ENCODE results near the gene DAB2IP. TPM values are rescaled to one million over a fixed set of nuclear protein-coding genes. Genes with fewer than 3 reads are reported as not detected.

DAB2IP gene
- total RNA-seq, 1 donor from 2014 or later: 38.0 TPM

GRCh38 chr9:121608168-121608853 is 43.1 kb upstream of the DAB2IP start:
- H3K36me3 ChIP-seq (ENCODE audit: control insufficient read depth, insufficient read depth, low read length): no peaks in the 10 kb centered on the region
- no peak for DNase-seq (ENCODE audit: low read depth)
- no peaks in the 10 kb centered on the region for H3K27me3 ChIP-seq (ENCODE audit: control insufficient read depth, insufficient read depth, low read length)

GRCh38 chr9:121609822-121610637 is 41.4 kb upstream of the DAB2IP start:
- Histone ChIP-seq H3K27me3 (ENCODE audit: control insufficient read depth, insufficient read depth, low read length) (no peaks in the 10 kb centered on the region), H3K4me3 (ENCODE audit: low read depth, low read length) (no peak overlapping the region), H3K36me3 (ENCODE audit: control insufficient read depth, insufficient read depth, low read length) (no peaks in the 10 kb centered on the region)
- peak; percentile 11 for TF ChIP-seq CTCF (IDR thresholded peaks at IDR 0.05; ENCODE audit: insufficient read depth, low read length, poor library complexity, severe bottlenecking)
- DNase-seq (ENCODE audit: low read depth): peak; percentile 77

More at GRCh38 chr9:121608168-121608853, 43.1 kb upstream of the DAB2IP start:
- no peak for TF ChIP-seq CTCF (IDR thresholded peaks at IDR 0.05; ENCODE audit: insufficient read depth, low read length, poor library complexity, severe bottlenecking)
- no peak overlapping the region for H3K4me3 ChIP-seq (ENCODE audit: low read depth, low read length)

GRCh38 chr9:121610638-121610953 is 40.8 kb upstream of the DAB2IP start:
- TF ChIP-seq CTCF (IDR thresholded peaks at IDR 0.05; ENCODE audit: insufficient read depth, low read length, poor library complexity, severe bottlenecking): no peak
- no peak overlapping the region for H3K4me3 ChIP-seq (ENCODE audit: low read depth, low read length)
- DNase-seq (ENCODE audit: low read depth): no peak
- H3K27me3 ChIP-seq (ENCODE audit: control insufficient read depth, insufficient read depth, low read length): no peaks in the 10 kb centered on the region
- no peaks in the 10 kb centered on the region for H3K36me3 ChIP-seq (ENCODE audit: control insufficient read depth, insufficient read depth, low read length)

DNA sequence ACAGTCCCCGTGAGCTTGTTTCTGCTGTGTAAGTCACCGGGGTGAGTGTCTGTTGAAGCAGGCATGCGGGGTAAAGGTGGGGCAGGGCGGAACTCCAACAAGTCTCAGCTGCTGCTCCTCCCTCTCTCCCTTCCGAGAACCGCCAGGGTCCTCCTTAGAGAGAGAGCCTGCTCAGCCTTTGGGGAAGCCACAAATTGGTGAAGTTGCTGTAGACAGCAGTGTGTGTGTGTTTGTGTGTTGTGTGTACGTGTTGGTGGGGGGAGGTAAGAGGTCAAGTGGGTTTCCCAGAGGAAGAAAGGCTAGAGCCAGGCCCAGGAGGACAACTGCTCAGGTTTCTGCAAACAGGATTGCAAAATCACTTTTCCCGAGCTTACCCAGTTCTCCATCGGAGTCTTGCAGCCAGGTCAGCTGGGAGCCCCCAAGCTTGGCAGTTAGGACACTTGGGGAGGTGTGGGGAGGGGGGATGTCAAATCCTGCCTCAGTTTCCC is 38.9 kb upstream of the DAB2IP start:
- H3K27me3 ChIP-seq (ENCODE audit: control insufficient read depth, insufficient read depth, low read length): no peaks in the 10 kb centered on the region
- DNase-seq (ENCODE audit: low read depth): no peak
- no peak overlapping the region for H3K4me3 ChIP-seq (ENCODE audit: low read depth, low read length)
- H3K36me3 ChIP-seq (ENCODE audit: control insufficient read depth, insufficient read depth, low read length): no peaks in the 10 kb centered on the region
- TF ChIP-seq CTCF (IDR thresholded peaks at IDR 0.05; ENCODE audit: insufficient read depth, low read length, poor library complexity, severe bottlenecking): no peak

GRCh38 chr9:121613009-121613752 is 38.3 kb upstream of the DAB2IP start:
- no peak for DNase-seq (ENCODE audit: low read depth)

More at GRCh38 chr9:121613009-121613752, 38.3 kb upstream of the DAB2IP start:
- no peak for TF ChIP-seq CTCF (IDR thresholded peaks at IDR 0.05; ENCODE audit: insufficient read depth, low read length, poor library complexity, severe bottlenecking)
- H3K4me3 ChIP-seq (ENCODE audit: low read depth, low read length): no peak overlapping the region
- H3K36me3 ChIP-seq (ENCODE audit: control insufficient read depth, insufficient read depth, low read length): no peaks in the 10 kb centered on the region
- H3K27me3 ChIP-seq (ENCODE audit: control insufficient read depth, insufficient read depth, low read length): no peaks in the 10 kb centered on the region
